SU-DHL-6 (cell line): ENCODE measurements around the gene ALPI.

ENCODE experiments used
- H2AFZ ChIP-seq: fragments of 200-600 bp; sonication (generic); 2 replicates; pipeline ENCODE4 v1.6.1; 2014; ENCODE audit warnings: low read depth, mild to moderate bottlenecking, moderate library complexity, mixed read lengths, antibody characterized with exemption, low read length; ENCODE audit not compliant: severe bottlenecking
- H3F3A ChIP-seq: fragments of 200-600 bp; shearing (Covaris generic); 2 replicates; pipeline ENCODE4 v1.6.0; 2016; ENCODE audit warnings: antibody characterized with exemption, mild to moderate bottlenecking; ENCODE audit not compliant: insufficient read depth
- H3K27ac ChIP-seq: fragments of 200-600 bp; sonication (generic); 2 replicates; pipeline ENCODE4 v1.5.1; 2016; ENCODE audit warnings: low read depth, mild to moderate bottlenecking, low read length, moderate library complexity, mixed read lengths
- H3K27me3 ChIP-seq: fragments of 200-600 bp; sonication (generic), shearing (Covaris generic); 2 replicates; pipeline ENCODE4 v1.6.0; 2014; ENCODE audit warnings: mild to moderate bottlenecking, low read length
- H3K36me3 ChIP-seq: fragments of 200-600 bp; sonication (generic); 2 replicates; pipeline ENCODE4 v1.6.1; 2014; ENCODE audit warnings: mild to moderate bottlenecking, low read length, mixed read lengths
- H3K4me2 ChIP-seq: fragments of 300-600, 200-600 bp; shearing (Covaris generic), sonication (generic); 2 replicates; pipeline ENCODE4 v1.6.0; 2014; ENCODE audit warnings: low read length, low read depth, mild to moderate bottlenecking; ENCODE audit not compliant: poor library complexity, severe bottlenecking
- H3K4me3 ChIP-seq: fragments of 200-600 bp; sonication (generic); 2 replicates; pipeline ENCODE4 v1.5.1; 2014; ENCODE audit warnings: antibody characterized with exemption, low read length, mild to moderate bottlenecking, mixed read lengths; ENCODE audit not compliant: insufficient read depth, poor library complexity, severe bottlenecking
- H3K79me2 ChIP-seq: fragments of 200-600 bp; sonication (generic); 2 replicates; pipeline ENCODE4 v1.6.1; 2014; ENCODE audit warnings: mild to moderate bottlenecking, low read length, moderate library complexity; ENCODE audit not compliant: insufficient read depth
- H3K9ac ChIP-seq: fragments of 200-600 bp; sonication (generic); 2 replicates; pipeline ENCODE4 v1.7.0; 2014; ENCODE audit warnings: mild to moderate bottlenecking, low read length
- H3K9me2 ChIP-seq: fragments of 200-600 bp; sonication (generic); replicated peaks from 2 replicates; pipeline ENCODE4 v1.6.1; 2014; ENCODE audit warnings: low read length; ENCODE audit not compliant: insufficient read depth
- H3K9me3 ChIP-seq: fragments of 200-600 bp; sonication (generic); 2 replicates; pipeline ENCODE4 v1.6.1; 2014; ENCODE audit warnings: low read length, mixed read lengths; ENCODE audit not compliant: insufficient read depth
- H4K20me1 ChIP-seq: fragments of 200-600 bp; sonication (generic); 2 replicates; pipeline ENCODE4 v1.6.1; 2014; ENCODE audit warnings: low read depth, mild to moderate bottlenecking, antibody characterized with exemption, low read length, moderate library complexity, mixed read lengths
- EZH2phosphoT487 ChIP-seq: fragments of 200-600 bp; sonication (generic), shearing (Covaris generic); conservative IDR thresholded peaks from 2 replicates; pipeline ENCODE4 v1.6.1; 2018; ENCODE audit warnings: mild to moderate bottlenecking, antibody characterized with exemption, low read length, moderate library complexity, mixed read lengths
- TF ChIP-seq, protein P1 (sequence below): fragments of 200-600 bp; sonication (generic); IDR thresholded peaks from one replicate; pipeline ENCODE4 v1.5.1; 2017; ENCODE audit warnings: antibody characterized with exemption, mild to moderate bottlenecking, low read length, moderate library complexity; ENCODE audit not compliant: insufficient read depth, poor library complexity, severe bottlenecking

Gene ALPI

DNA sequence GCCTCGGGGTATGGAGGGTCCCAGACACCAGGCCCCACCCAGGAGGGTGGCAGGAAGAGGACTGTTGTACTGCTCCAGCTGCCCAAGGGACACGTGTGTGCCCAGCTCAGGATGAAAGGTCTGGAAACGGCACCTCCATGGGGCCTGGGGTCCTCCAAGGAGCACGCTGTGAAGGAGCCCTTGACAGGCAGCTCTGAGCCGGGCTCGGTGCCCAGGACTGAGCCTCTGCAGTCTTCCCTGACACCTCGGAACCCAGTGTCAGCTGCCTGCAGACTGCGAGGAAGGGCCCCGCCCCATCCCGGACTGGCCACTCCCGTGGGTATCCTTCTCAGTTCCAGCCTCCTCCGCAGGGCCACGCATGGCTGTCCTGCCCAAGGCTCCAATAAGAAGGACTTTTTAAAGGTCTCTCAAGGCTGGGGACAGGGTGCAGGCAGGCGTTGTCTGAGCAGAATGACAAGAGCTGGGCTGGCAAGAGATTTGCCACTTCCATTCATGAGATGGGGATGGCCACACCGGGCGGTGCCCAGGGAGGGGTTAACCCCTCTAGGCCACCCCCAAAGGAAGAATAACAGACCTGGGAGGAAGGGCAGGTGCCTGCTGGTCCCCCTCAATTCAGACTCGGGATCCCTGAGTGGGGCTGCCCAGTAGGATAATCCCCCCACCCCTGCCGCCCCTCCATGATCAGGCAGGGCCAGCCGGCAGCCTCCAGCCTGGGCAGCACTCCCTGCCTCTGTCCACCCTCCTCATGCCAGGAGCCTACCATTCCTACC is 22.8 kb downstream of the ALPI start:
- no peaks in the 10 kb centered on the region for H3K9me3 ChIP-seq
- H3K9me2 ChIP-seq = no peaks in the 10 kb centered on the region
- no peaks in the 10 kb centered on the region for H3K27me3 ChIP-seq
- H4K20me1 ChIP-seq = no peaks in the 10 kb centered on the region
- no peak overlapping the region for H3K9ac ChIP-seq
- H3K4me3 ChIP-seq = no peak overlapping the region
- no peaks in the 10 kb centered on the region for H3F3A ChIP-seq
- H3K79me2 ChIP-seq = no peaks in the 10 kb centered on the region
- no peak overlapping the region for H2AFZ ChIP-seq
- H3K4me2 ChIP-seq = no peak overlapping the region
- TF ChIP-seq EZH2phosphoT487 = no peak
- TF ChIP-seq, protein P1, sequence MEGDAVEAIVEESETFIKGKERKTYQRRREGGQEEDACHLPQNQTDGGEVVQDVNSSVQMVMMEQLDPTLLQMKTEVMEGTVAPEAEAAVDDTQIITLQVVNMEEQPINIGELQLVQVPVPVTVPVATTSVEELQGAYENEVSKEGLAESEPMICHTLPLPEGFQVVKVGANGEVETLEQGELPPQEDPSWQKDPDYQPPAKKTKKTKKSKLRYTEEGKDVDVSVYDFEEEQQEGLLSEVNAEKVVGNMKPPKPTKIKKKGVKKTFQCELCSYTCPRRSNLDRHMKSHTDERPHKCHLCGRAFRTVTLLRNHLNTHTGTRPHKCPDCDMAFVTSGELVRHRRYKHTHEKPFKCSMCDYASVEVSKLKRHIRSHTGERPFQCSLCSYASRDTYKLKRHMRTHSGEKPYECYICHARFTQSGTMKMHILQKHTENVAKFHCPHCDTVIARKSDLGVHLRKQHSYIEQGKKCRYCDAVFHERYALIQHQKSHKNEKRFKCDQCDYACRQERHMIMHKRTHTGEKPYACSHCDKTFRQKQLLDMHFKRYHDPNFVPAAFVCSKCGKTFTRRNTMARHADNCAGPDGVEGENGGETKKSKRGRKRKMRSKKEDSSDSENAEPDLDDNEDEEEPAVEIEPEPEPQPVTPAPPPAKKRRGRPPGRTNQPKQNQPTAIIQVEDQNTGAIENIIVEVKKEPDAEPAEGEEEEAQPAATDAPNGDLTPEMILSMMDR = no peak
- H3K27ac ChIP-seq = no peak overlapping the region
- H3K36me3 ChIP-seq = no peaks in the 10 kb centered on the region

DNA sequence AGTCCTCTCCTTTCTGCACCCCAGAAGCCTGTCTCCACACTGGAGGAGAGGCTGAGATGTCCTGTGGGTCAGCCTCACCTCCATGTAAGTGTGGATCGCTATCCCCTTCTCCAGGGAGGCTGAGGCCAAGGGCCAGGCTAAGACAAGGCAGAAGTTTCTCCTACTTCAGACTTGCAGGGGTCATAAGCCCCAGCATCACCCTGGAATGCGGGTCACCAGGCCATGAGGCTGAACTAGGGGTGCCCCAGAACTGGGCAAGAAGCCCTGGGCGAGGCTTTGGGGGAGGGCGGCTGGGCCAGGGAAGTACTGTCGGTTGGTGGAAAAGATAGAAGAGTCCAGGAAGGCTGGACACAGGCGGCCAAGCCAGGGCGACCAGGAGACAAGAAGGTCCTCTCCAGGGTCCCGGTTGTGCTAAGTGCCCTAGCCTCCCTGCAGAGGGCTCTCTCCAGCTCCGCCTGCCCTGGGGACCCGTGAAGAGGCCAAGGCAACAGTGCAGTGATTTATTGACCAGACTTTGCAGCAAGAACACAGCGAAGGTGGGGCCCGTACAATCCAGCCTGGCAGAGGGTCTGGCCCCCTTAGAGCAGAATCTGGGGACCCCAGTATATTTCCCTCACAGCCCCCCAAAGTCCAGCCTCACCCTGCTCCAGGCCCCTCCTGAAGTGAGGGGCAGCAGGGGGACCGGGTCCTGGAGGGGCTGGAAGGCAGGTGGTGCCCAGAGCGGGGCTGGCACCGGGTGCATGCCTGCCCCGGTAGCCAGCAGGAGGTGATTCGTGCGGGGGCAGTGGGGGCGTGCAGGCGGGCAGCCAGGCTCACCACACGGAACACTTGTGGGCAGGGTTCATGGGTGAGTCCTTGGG is 23.6 kb downstream of the ALPI start:
- no peaks in the 10 kb centered on the region for H3K27me3 ChIP-seq
- H3F3A ChIP-seq = no peaks in the 10 kb centered on the region
- H3K27ac ChIP-seq = no peak overlapping the region
- no peak overlapping the region for H3K9ac ChIP-seq
- H2AFZ ChIP-seq = no peak overlapping the region
- no peaks in the 10 kb centered on the region for H3K9me2 ChIP-seq
- TF ChIP-seq, protein P1 = no peak
- H3K9me3 ChIP-seq = no peaks in the 10 kb centered on the region
- no peaks in the 10 kb centered on the region for H3K36me3 ChIP-seq
- H3K4me2 ChIP-seq = no peak overlapping the region
- no peaks in the 10 kb centered on the region for H4K20me1 ChIP-seq
- H3K79me2 ChIP-seq = no peaks in the 10 kb centered on the region
- no peak overlapping the region for H3K4me3 ChIP-seq

- no peak overlapping the region for H2AFZ ChIP-seq
- H3K27ac ChIP-seq = no peak overlapping the region
- no peak overlapping the region for H3K4me3 ChIP-seq
- no peaks in the 10 kb centered on the region for H3K36me3 ChIP-seq
- no peak overlapping the region for H3K9ac ChIP-seq
- TF ChIP-seq, protein P1 = no peak
- TF ChIP-seq EZH2phosphoT487 = no peak
- no peaks in the 10 kb centered on the region for H3K79me2 ChIP-seq
- no peaks in the 10 kb centered on the region for H3F3A ChIP-seq
- no peaks in the 10 kb centered on the region for H3K9me2 ChIP-seq
- H3K4me2 ChIP-seq = no peak overlapping the region
- no peaks in the 10 kb centered on the region for H4K20me1 ChIP-seq
- no peaks in the 10 kb centered on the region for H3K9me3 ChIP-seq
- H3K27me3 ChIP-seq = no peaks in the 10 kb centered on the region
These were observed 24.5 kb downstream of the ALPI start for GRCh38 chr2:232480201-232481190.
